NCI-H524 treated with DMSO at 0.1 percent for 48 hours (cell line): ENCODE measurements around the gene SDHA.
"Not testable (repeated sequence)": the region's sequence is repeated elsewhere in the genome, so short reads cannot be mapped to it uniquely, and the experiment has no call there.

Experiments
- DNase-seq: peaks from one replicate; lab custom pipeline; 2025; lab: John Stamatoyannopoulos, UW

Gene SDHA

GRCh38 chr5:198516-199196 is 19.5 kb upstream of the SDHA start:
- DNase-seq, result no peak

- DNase-seq, result no peak
Observed at GRCh38 chr5:199197-199949, 18.7 kb upstream of the SDHA start.

- no peak for DNase-seq
Observed at GRCh38 chr5:199950-200645, 18.0 kb upstream of the SDHA start.

- no peak for DNase-seq
Observed at GRCh38 chr5:200985-201384, 17.1 kb upstream of the SDHA start.

- no peak for DNase-seq
Observed at GRCh38 chr5:201672-202071, 16.4 kb upstream of the SDHA start.

- no peak for DNase-seq
Observed at GRCh38 chr5:203246-203930, 14.7 kb upstream of the SDHA start.

GRCh38 chr5:204001-204400 is 14.1 kb upstream of the SDHA start:
- DNase-seq, result no peak

GRCh38 chr5:204462-204861 is 13.7 kb upstream of the SDHA start:
- DNase-seq, result no peak

- no peak for DNase-seq
Observed at GRCh38 chr5:204966-205670, 13.0 kb upstream of the SDHA start.

GRCh38 chr5:206406-206805 is 11.7 kb upstream of the SDHA start:
- no peak for DNase-seq

- DNase-seq, result no peak
Observed at GRCh38 chr5:206927-207536, 11.1 kb upstream of the SDHA start.

- no peak for DNase-seq
Observed at GRCh38 chr5:207599-207998, 10.5 kb upstream of the SDHA start.

GRCh38 chr5:208449-209114 is 9.5 kb upstream of the SDHA start:
- no peak for DNase-seq

- DNase-seq, result no peak
Observed at GRCh38 chr5:213803-214395, 4.2 kb upstream of the SDHA start.

- not testable (repeated sequence) for DNase-seq
Observed at GRCh38 chr5:215256-215655, 2.9 kb upstream of the SDHA start.

GRCh38 chr5:216076-216475 is 2.0 kb upstream of the SDHA start:
- DNase-seq, result not testable (repeated sequence)

- DNase-seq, result no peak
Observed at GRCh38 chr5:218457-219291, 554 bp downstream of the SDHA start.

GRCh38 chr5:219460-219863 is 1.3 kb downstream of the SDHA start:
- peak; percentile 14 for DNase-seq

- DNase-seq, result no peak
Observed at GRCh38 chr5:219991-220390, 1.9 kb downstream of the SDHA start.
